Fibroblast of upper back skin (primary cell): ENCODE results near the gene GNAS-AS1.
"Not testable (repeated sequence)": the region's sequence is repeated elsewhere in the genome, so short reads cannot be mapped to it uniquely, and the experiment has no call there.

Experiments
- DNase-seq: peaks from one replicate; pipeline ENCODE4 v3.0.0-alpha.2; 2013

GNAS-AS1 gene

GRCh38 chr20:58833921-58834320 is 16.8 kb downstream of the GNAS-AS1 start:
- DNase-seq, result no peak

DNA sequence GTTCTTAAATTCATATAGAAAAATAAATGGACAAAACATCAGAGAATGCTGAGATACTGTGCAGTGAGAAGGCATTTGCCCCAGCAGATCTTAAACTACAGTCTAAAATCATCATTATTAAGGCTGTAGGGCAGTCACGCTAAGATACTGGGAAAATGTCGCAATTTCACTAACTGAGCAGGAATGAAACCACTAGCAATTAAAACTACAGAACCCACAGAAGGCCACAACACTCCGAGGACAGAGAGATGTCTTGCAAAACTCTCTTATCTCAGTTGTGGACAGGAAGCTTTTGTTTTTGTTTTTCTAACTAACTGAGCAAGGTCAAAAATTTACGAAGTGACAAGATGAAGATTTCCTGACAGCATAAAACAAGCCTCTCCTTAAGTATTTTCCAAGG is 18.2 kb downstream of the GNAS-AS1 start:
- DNase-seq, result no peak

DNA sequence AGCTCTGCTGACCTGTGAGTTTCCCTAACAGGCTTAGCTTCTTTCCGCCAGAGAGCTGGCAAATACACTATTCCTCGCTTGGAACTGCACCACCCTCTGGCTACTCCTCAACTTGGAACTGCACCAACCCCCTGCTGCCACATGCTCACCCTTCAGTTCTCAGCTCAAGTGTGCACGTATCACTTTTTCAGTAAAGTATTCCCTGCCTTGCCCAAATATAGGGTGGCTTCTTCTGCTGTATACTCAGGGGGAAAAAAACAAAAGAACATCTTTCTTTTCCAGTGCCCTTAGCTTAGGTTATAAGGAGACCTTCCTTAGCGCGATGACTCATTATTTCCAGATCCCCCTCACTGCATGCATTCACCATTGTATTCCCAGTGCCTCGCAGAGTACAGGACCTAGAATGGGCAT is 21.2 kb downstream of the GNAS-AS1 start:
- DNase-seq, result no peak

DNA sequence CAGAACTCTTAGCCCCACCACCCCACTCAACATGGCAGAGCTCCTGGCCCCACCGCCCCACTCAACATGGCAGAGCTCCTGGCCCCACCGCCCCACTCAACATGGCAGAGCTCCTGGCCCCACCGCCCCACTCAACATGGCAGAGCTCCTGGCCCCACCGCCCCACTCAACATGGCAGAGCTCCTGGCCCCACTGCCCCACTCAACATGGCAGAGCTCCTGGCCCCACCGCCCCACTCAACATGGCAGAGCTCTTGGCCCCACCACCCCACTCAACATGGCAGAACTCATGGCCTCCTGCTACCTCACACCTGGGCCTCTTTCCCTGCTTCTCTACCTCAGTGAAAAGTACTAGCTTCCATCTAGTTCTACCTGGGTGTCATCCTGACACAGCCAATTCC is 21.9 kb downstream of the GNAS-AS1 start:
- DNase-seq, result not testable (repeated sequence)

- DNase-seq, result no peak
Measured at GRCh38 chr20:58828136-58828535, 22.6 kb downstream of the GNAS-AS1 start.

- DNase-seq, result no peak
Measured at GRCh38 chr20:58826271-58826670, 24.4 kb downstream of the GNAS-AS1 start.

DNA sequence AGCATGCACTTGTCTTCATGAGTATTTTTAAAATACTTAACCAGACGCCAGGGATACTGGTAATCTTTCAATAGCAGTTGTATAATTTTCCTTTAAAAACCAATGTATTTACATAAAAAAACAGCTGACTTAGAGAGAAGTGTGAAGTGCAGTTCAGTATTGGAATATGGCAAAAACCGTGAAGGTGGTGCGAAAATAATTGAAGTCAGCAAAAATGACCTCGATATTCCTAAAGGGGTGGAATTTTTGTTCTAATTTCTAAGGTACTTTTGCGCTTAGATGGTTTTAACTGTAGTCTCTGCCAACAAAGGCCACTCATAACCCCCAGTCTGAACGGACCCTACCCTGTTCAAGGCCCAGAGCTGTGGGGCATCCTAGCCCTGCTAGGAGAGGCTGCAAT is 25.3 kb downstream of the GNAS-AS1 start:
- no peak for DNase-seq

DNA sequence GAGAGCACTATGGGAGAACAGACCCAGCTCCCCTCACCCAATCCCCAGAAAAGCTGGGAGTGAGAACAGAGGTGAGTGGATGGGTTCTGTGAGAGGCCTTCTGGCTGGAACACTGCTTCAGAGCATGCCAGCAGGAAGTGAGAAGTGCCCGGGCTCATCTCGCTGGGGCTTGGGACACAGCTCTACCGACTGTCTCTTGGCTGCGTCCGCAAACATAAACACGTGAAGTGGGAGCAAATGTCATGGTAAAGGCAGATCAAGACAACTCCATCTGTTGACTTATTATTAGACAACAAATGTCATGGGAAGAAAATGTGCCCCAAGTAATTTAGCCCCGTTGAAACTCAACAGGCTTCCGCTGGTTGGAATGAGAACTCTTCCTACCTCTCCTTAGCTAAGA is 25.9 kb downstream of the GNAS-AS1 start:
- no peak for DNase-seq

GRCh38 chr20:58822748-58823730 is 27.7 kb downstream of the GNAS-AS1 start:
- no peak for DNase-seq

DNA sequence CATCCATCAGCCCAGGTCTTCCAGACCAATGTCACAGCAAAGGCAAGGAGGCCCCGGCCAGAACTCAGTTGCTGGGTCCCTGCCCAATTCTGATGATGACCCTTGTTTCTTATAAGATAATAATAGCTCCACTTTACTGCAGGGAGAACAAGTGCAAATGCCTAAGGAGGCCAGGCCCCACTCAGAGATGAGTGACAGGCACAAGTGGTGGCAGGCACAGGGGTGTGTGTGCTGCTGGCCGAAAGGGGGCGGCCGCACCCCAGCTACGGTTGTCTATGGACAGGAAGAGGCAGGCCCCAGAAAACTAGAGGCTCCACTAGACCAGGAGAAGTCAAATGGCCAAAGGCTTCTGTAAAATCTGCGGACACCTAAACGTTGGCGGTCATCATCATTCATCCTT is 28.6 kb downstream of the GNAS-AS1 start:
- DNase-seq, result no peak

DNA sequence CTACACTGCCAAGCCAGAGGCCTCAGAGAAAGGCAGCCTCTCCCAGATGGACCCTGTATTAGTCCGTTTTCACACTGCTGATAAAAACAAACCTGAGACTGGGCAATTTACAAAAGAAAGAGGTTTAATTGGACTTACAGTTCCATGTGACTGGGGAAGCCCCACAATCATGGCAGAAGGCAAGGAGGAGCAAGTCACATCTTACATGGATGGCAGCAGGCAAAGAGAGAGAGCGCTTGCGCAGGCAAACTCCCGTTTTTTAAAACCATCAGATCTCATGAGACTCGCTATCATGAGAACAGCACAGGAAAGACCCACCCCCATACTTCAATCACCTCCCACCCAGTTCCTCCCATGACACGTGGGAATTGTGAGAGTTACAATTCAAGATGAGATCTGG is 30.2 kb downstream of the GNAS-AS1 start:
- not testable (repeated sequence) for DNase-seq

GRCh38 chr20:58819921-58820320 is 30.8 kb downstream of the GNAS-AS1 start:
- DNase-seq, result no peak

- peak; percentile 97 for DNase-seq
Measured at GRCh38 chr20:58818586-58819285, 32.0 kb downstream of the GNAS-AS1 start.

GRCh38 chr20:58817748-58818147 is 33.0 kb downstream of the GNAS-AS1 start:
- DNase-seq, result no peak

DNA sequence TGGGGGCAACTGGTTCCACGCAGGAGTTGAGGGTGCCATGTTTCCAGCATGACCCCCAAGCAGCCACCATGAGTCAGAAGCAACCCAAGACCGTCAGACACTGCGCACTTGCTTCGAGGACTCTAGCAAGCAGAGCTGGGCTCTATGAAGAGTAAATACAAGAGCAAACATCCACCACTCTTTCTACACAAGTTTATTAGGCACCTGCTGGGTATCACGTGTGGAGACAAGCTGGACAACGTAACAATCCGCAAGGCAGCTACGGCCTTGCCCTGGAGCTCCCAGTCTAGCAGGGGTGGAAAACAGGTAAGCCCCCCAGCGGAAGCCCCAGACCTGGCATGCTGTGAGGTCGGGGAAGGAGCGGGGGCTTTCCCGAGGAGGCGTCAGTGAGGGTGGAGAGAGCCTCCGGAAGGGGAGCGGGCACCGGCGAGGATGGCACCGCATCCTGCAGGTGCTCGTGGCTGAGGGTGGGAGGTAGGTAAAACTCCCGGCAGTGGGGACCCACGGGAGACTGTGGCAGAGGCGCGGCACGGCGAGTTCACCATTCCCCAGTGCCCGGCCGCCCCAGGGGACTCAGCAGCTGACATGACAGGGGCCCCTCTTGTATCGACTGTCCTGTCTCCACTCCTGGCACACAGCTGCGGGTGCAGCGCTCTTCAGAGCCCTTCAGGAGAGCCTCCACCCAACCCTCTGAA is 33.6 kb downstream of the GNAS-AS1 start:
- DNase-seq, result no peak

- DNase-seq, result no peak
Measured at GRCh38 chr20:58816051-58816450, 34.7 kb downstream of the GNAS-AS1 start.

GRCh38 chr20:58815448-58815847 is 35.3 kb downstream of the GNAS-AS1 start:
- DNase-seq, result no peak

DNA sequence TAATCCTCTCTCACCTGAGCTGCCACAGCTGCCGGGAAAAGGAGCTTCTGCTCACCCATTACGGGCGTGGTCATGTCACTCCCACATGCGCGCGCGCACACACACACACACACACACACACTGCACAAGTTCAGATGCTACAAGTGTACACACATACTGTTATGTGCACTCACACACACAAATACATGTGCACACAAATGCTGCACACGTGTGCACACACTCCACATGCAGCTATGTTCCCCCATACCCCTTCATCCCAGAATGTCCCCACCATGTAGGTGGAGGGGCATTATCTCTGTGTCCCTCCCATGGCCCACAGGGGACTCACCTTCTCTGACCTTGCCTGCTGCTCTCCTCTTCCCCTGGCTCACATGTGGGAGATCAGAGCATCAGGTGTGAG is 37.3 kb downstream of the GNAS-AS1 start:
- DNase-seq, result no peak

DNA sequence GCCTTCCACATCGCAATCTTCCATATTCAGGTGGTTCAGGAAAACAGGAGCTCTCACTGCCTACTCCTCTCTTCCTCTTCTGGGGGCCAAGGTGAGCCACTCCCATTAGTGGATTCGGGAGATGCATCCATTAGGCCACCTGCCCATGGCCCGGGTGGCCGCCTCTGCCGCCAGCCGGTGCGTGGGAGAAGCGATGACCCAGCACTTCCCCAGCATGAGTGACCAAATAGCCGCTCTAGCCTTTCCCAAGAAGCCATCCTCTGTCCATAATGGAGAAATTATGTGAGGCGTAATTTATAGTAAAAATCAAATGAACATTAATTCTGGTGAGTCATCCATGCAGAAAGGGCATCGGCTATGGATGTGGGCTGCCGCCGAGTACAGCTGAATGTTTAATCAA is 39.4 kb downstream of the GNAS-AS1 start:
- DNase-seq, result no peak

DNA sequence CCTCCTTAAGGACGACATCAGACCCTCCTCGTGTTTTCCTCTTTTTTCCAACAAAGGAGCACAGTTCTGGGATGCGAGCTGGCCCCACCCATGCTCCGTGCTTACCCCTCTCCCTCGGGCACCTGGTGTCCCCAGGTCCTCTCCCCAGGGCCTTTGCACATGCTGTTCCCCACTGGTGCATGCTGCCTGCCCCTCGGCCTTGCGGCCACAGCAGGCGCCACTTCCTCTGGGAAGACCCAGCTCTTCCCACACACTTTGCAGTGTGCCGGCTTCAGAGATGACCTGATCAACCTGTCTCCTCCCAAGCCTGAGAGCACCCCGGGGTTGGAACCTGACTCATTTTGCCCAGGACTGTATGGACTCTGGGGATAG is 39.8 kb downstream of the GNAS-AS1 start:
- DNase-seq, result no peak

GRCh38 chr20:58810116-58810878 is 40.4 kb downstream of the GNAS-AS1 start:
- DNase-seq, result peak; percentile 49

DNA sequence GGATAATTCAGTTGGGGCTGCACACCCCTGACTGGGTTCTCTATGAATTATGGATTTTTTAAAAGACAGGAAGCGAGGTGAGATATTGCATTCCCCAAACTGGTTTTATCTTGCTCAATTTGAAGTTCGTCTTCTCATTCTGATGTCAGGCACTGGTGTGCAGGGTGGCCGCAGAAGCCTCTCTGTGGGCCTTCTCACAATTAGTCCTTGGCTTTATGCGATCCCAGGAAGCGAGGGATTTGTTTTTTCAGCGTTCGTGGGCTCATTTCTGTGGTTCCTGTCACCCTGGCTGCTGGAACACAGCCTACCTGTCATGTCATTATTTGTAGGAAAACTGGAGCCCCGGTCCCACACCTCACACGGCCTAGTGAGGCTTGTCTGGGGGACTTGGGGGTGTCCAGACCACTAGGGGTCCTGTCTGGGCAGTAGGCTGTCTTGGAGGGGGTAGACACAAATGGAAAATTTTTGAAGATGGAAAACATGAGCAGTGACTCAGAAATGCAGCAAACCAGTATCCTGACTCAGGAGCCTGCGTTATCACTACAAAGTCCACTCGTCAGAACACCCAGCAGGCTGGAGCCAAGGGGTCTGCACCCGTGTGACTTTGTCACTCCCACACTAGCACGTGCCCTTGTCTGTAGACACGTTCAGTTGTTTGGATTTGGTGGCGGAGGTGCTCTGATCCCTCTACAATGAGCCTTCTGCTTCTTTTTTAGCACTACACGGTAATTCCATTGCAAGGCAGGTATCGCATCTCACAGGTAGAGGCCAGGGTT is 42.2 kb downstream of the GNAS-AS1 start:
- DNase-seq, result peak; percentile 7
